Measurements from ENCODE around the gene AUTS2. TPM values are rescaled to one million over a fixed set of nuclear protein-coding genes. Genes with fewer than 3 reads are reported as not detected.

Gene AUTS2
- total RNA-seq, 4 donors from 2014 or later, result 14.9 to 27.2 (median 17.5) TPM

GRCh38 chr7:69687739-69688433 is 89.6 kb downstream of the AUTS2 start:
- Histone ChIP-seq H3K4me3 (replicated peaks in 1 of 3) (no peak overlapping the region), H3K27me3 (no peaks in the 10 kb centered on the region), H3K4me1 (no peaks in the 10 kb centered on the region), H3K9me3 (no peaks in the 10 kb centered on the region), H3K36me3 (no peaks in the 10 kb centered on the region), H3K27ac (no peak overlapping the region)
- TF ChIP-seq POLR2A (IDR thresholded peaks at IDR 0.05), result no peak
- TF ChIP-seq CTCF (IDR thresholded peaks at IDR 0.05), result no peak
- DNase-seq, result no peak
- 87 to 88% methylated on average over 4 of the region's 4 CpGs for WGBS, 2 donors
- intact Hi-C loops (cut with DNase I), result no loop called here

GRCh38 chr7:69690329-69690728 is 92.1 kb downstream of the AUTS2 start:
- DNase-seq, result no peak
- H3K27ac ChIP-seq, result no peak overlapping the region
- WGBS, 2 donors, result 88 to 96% methylated on average over 6 of the region's 6 CpGs
- intact Hi-C loops (cut with DNase I), result no loop called here
- H3K4me1 ChIP-seq, result no peaks in the 10 kb centered on the region
- TF ChIP-seq CTCF (IDR thresholded peaks at IDR 0.05) (no peak), POLR2A (IDR thresholded peaks at IDR 0.05) (no peak)
- no peaks in the 10 kb centered on the region for H3K9me3 ChIP-seq
- no peaks in the 10 kb centered on the region for H3K36me3 ChIP-seq
- H3K4me3 ChIP-seq (replicated peaks in 1 of 3), result no peak overlapping the region
- no peaks in the 10 kb centered on the region for H3K27me3 ChIP-seq

GRCh38 chr7:69691327-69691726 is 93.1 kb downstream of the AUTS2 start:
- intact Hi-C loops (cut with DNase I), result no loop called here

GRCh38 chr7:69691734-69692133 is 93.5 kb downstream of the AUTS2 start:
- Histone ChIP-seq H3K27ac (no peak overlapping the region), H3K27me3 (no peaks in the 10 kb centered on the region), H3K36me3 (no peaks in the 10 kb centered on the region), H3K4me1 (no peaks in the 10 kb centered on the region), H3K4me3 (replicated peaks in 1 of 3) (no peak overlapping the region), H3K9me3 (no peaks in the 10 kb centered on the region)
- 80 to 82% methylated on average over 4 of the region's 4 CpGs for WGBS, 2 donors
- TF ChIP-seq POLR2A (IDR thresholded peaks at IDR 0.05) (no peak), CTCF (IDR thresholded peaks at IDR 0.05) (no peak)
- no peak for DNase-seq
- intact Hi-C loops (cut with DNase I), result no loop called here

More at GRCh38 chr7:69691327-69691726, 93.1 kb downstream of the AUTS2 start:
- TF ChIP-seq POLR2A (IDR thresholded peaks at IDR 0.05) (no peak), CTCF (IDR thresholded peaks at IDR 0.05) (no peak)
- H3K4me1 ChIP-seq, result no peaks in the 10 kb centered on the region
- no peaks in the 10 kb centered on the region for H3K36me3 ChIP-seq
- 83 to 96% methylated on average over 1 to 6 of the region's 6 CpGs for WGBS, 2 donors
- no peaks in the 10 kb centered on the region for H3K9me3 ChIP-seq
- H3K27ac ChIP-seq, result no peak overlapping the region
- no peaks in the 10 kb centered on the region for H3K27me3 ChIP-seq
- H3K4me3 ChIP-seq (replicated peaks in 1 of 3), result no peak overlapping the region
- DNase-seq, result no peak

- Histone ChIP-seq H3K9me3 (no peaks in the 10 kb centered on the region), H3K27ac (no peak overlapping the region), H3K4me1 (no peaks in the 10 kb centered on the region), H3K36me3 (no peaks in the 10 kb centered on the region), H3K27me3 (no peaks in the 10 kb centered on the region), H3K4me3 (replicated peaks in 1 of 3) (no peak overlapping the region)
- WGBS, 2 donors, result 91% methylated on average over 3 of the region's 3 CpGs
- intact Hi-C loops (cut with DNase I), result no loop called here
- no peak for DNase-seq
- TF ChIP-seq POLR2A (IDR thresholded peaks at IDR 0.05) (no peak), CTCF (IDR thresholded peaks at IDR 0.05) (no peak)
Observed at GRCh38 chr7:69692611-69693010, 94.3 kb downstream of the AUTS2 start.

All from thyroid gland (tissue), 4 donors.